ENCODE results near the gene NSUN6.

The NSUN6 gene

GRCh38 chr10:18651324-18652007 lies at the start of gene NSUN6:
NSUN6 (minus strand) TSS chr10:18651587; CDS start chr10:18651203, 384 bp downstream.
- peak; percentile 98 for DNase-seq

GRCh38 chr10:18699849-18700840 lies 48.8 kb upstream of the NSUN6 start:
- DNase-seq: no peak

- no peak for DNase-seq
Observed at GRCh38 chr10:18690541-18690940, 39.2 kb upstream of the NSUN6 start.

GRCh38 chr10:18689498-18689897 lies 38.1 kb upstream of the NSUN6 start:
- DNase-seq: no peak

- DNase-seq: no peak
Observed at GRCh38 chr10:18687706-18688105, 36.3 kb upstream of the NSUN6 start.

GRCh38 chr10:18687195-18687594 lies 35.8 kb upstream of the NSUN6 start:
- DNase-seq: no peak

- no peak for DNase-seq
Observed at GRCh38 chr10:18685555-18685954, 34.2 kb upstream of the NSUN6 start.

GRCh38 chr10:18684953-18685352 lies 33.6 kb upstream of the NSUN6 start:
- no peak for DNase-seq

- DNase-seq: no peak
Observed at GRCh38 chr10:18684416-18684815, 33.0 kb upstream of the NSUN6 start.

- DNase-seq: no peak
Observed at GRCh38 chr10:18683427-18683826, 32.0 kb upstream of the NSUN6 start.

- no peak for DNase-seq
Observed at GRCh38 chr10:18681971-18682411, 30.6 kb upstream of the NSUN6 start.

GRCh38 chr10:18681366-18681765 lies 30.0 kb upstream of the NSUN6 start:
- no peak for DNase-seq

- DNase-seq: no peak
Observed at GRCh38 chr10:18680754-18681153, 29.4 kb upstream of the NSUN6 start.

GRCh38 chr10:18675086-18675801 lies 23.9 kb upstream of the NSUN6 start:
- no peak for DNase-seq

- no peak for DNase-seq
Observed at GRCh38 chr10:18668026-18668425, 16.6 kb upstream of the NSUN6 start.

GRCh38 chr10:18666810-18667209 lies 15.4 kb upstream of the NSUN6 start:
- DNase-seq: no peak

- no peak for DNase-seq
Observed at GRCh38 chr10:18665815-18666558, 14.6 kb upstream of the NSUN6 start.

GRCh38 chr10:18664841-18665478 lies 13.6 kb upstream of the NSUN6 start:
- no peak for DNase-seq

- DNase-seq: no peak
Observed at GRCh38 chr10:18660816-18661431, 9.5 kb upstream of the NSUN6 start.

- DNase-seq: no peak
Observed at GRCh38 chr10:18659819-18660535, 8.6 kb upstream of the NSUN6 start.

Measured in activated effector memory CD4-positive, alpha-beta T cell treated with anti-CD3 and anti-CD28 coated beads, Interleukin-2, amount 50 U/mL, for 16 hours (primary cell).